Activated CD8-positive, alpha-beta memory T cell treated with anti-CD3 and anti-CD28 coated beads, Interleukin-2, amount 50 U/mL, for 4 hours (primary cell): ENCODE results near the gene CLHC1.
"Not testable (repeated sequence)": the region's sequence is repeated elsewhere in the genome, so short reads cannot be mapped to it uniquely, and the experiment has no call there.

ENCODE experiments used
- DNase-seq: peaks from one replicate; pipeline ENCODE4 v3.0.0-alpha.2; 2020

Gene CLHC1

GRCh38 chr2:55231546-55232083, 478 bp downstream of the CLHC1 start:
- no peak for DNase-seq

- DNase-seq: no peak
Observed at GRCh38 chr2:55230551-55230950, 1.5 kb downstream of the CLHC1 start.

DNA sequence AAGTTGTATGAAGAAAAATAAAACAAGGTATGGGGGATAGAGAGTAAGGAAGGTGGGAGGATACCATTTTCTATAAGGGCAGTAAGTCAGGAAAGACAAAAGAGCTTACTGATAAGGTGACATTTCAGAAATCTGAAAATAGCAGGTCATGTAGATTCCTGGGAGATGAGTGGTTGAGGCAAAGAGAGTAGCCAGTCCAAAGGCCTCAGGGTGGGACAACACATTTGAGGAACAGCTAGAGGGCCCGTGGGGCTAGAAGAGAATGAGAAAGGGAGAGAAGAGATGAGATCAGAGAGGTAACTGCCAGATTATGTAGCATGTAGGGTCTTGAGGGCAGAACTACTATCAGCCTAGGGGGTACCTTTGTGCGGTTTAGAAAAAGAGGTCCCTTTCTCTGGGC, 2.9 kb downstream of the CLHC1 start:
- DNase-seq: no peak

DNA sequence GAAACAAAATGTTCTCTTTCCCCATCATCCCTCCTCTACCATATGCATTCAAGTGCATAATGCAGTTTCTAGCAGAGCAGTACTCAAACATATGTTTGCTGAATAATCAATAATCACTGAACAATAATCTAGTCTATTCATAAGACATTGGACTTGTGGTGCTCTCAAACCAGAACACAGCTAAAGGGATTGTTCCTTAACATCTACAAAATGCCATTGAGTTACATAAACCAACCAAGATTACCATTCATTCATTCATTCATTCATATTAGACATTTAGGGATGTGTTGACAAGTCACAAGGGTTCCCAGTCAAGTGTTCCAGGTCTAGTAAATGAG, 3.9 kb downstream of the CLHC1 start:
- no peak for DNase-seq

DNA sequence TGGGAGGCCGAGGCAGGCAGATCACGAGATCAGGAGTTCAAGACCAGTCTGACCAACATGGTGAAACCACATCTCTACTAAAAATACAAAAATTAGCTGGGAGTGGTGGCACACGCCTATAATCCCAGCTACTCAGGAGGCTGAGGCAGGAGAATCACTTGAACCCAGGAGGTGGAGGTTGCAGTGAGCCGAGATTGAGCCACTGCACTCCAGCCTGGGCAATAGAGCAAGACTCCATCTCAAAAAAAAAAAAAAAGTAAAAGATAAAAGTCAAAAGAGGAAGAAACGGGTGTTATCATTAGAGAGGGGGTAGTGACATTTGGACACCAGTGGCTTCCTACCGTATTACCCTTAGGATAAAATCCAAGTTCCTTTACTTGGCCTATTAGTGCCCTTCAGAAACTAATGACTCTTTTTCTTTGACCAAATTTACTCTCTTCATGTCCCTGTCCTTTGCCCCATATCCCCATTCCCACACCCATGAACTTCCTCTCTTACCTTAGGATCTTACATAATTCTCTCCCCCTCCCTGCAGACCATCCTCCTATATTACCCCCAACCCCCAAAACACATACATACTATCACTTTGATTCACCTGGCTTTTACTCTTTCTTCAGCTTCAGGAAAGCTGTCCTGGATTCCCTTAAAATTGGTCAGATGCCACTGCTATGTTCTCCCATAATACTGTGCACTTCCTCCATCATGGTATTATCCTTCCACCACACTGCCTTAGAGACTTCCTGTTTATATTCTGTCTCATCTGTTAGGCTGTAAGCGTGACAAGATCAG, 4.5 kb downstream of the CLHC1 start:
- not testable (repeated sequence) for DNase-seq

DNA sequence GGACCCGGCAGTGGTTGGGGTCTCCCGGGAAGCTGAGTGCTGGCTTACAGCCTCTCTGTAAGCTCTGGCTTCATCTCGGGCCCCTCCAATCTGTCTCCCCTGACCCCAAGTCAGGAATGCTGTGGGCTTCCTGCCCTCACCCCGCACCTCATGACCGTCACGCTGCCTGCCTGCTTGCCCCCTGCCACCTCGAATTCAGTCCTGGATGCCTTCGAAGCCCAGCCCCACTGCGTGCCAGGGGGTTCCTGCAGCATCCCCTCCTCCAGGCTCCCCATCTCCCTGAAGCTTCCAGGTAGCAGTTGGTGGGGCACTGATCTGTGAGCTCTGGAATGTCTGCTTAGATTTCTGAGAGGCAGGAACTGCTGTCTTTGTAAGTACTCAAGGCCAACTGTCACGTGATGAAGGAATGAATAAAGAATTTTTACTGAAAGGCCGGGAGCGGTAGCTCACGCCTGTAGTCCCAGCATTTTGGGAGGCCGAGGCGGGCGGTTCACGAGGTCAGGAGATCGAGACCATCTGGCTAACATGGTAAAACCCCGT, 6.5 kb downstream of the CLHC1 start:
- DNase-seq: no peak

DNA sequence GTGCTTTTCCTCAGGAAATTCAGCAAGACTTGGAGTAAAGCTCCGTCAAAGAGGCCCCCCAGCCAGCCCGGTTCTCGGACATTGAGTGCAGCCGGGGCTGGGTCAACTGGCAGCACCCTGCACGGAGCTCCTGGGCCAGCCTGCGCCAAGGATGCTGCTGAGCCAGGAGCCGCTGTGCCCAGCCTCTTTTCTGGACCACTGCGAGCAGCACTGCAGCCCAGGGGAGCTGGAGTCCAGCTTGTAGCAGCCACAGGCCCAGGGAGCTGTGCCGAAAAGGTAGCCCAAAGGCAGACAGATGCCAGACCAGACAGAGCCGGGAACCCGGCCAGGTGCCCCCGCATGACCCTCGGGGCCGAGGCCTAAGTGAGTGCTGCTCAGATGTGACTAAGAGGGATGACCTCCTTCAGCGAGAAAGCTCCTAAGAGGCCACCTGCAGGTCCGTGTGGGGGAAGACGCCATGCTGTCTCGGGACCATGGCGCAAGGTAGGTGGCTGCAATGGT, 7.3 kb downstream of the CLHC1 start:
- DNase-seq: no peak

- DNase-seq: no peak
Observed at GRCh38 chr2:55223958-55224760, 7.9 kb downstream of the CLHC1 start.

- no peak for DNase-seq
Observed at GRCh38 chr2:55213822-55214221, 18.3 kb downstream of the CLHC1 start.

GRCh38 chr2:55204950-55205349, 27.1 kb downstream of the CLHC1 start:
- no peak for DNase-seq

GRCh38 chr2:55204536-55204935, 27.6 kb downstream of the CLHC1 start:
- DNase-seq: no peak

DNA sequence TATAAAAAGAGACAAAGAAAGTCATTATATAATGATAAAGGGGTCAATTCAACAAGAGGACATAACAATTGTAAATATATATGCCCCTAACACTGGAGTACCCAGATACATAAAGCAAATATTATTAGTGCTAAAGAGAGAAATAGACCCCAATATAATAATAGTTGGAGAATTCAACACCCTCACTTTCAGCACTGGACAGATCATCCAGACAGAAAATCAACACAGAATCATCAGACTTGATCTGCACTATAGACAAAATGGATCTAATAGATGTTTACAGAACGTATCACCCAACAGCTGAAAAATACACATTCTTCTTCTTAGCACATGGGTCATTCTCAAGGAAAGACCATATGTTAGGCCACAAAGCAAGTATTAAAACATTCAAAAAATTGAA, 31.7 kb downstream of the CLHC1 start:
- no peak for DNase-seq

DNA sequence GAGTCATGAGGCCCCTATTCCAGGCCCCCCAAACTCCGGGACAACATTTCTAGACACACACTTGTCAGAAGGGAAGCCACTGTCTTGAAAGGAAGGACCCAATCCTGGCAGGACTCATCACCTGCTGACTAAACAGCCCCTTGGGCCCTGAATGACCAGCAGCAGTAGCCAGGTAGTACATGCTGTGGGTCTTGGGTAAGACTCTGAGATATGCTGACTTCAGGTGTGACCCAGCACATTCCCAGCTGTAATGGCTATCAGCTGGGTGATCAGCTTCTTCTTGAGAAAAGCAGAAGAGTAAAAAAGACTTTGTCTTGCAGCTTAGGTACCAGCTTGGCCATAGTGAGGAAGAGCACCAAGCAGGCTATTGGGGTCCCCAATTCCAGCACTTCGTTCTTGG, 35.6 kb downstream of the CLHC1 start:
- DNase-seq: no peak

DNA sequence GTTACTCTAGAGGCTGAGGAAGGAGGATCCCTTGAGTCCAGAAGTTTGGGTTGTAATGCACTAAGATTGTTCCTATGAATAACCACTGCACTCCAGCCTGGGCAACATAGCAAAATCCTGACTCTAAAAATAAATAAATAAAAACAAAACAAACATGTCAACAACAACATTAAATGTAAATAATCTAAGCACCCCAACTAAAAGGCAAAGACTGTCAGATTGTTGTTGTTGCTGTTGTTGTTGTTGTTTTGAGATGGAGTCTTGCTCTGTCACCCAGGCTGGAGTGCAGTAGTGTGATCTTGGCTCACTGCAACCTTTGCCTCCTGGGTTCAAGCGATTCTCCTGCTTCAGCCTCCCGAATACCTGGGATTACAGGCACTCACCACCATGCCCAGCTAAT, 40.2 kb downstream of the CLHC1 start:
- DNase-seq: not testable (repeated sequence)

DNA sequence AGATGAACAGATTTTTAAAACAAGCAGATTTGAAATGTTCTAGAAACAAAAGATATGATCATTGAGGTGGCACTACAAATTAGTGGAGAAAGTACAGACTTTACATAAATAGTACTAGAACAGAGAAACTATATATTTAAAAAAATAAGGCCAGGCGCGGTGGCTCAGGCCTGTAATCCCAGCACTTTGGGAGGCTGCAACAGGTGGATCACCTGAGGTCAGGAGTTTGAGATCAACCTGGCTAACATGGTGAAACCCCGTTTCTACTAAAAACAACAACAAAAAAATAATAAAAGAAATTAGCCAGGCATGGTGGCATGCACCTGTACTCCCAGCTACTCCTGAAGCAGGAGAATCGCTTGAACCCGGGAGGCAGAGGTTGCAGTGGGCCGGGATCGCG, 45.3 kb downstream of the CLHC1 start:
- DNase-seq: not testable (repeated sequence)

- DNase-seq: no peak
Observed at GRCh38 chr2:55180374-55180773, 51.7 kb downstream of the CLHC1 start.

- no peak for DNase-seq
Observed at GRCh38 chr2:55176094-55176415, 56.0 kb downstream of the CLHC1 start.

- no peak for DNase-seq
Observed at GRCh38 chr2:55175254-55176093, 56.6 kb downstream of the CLHC1 start.

DNA sequence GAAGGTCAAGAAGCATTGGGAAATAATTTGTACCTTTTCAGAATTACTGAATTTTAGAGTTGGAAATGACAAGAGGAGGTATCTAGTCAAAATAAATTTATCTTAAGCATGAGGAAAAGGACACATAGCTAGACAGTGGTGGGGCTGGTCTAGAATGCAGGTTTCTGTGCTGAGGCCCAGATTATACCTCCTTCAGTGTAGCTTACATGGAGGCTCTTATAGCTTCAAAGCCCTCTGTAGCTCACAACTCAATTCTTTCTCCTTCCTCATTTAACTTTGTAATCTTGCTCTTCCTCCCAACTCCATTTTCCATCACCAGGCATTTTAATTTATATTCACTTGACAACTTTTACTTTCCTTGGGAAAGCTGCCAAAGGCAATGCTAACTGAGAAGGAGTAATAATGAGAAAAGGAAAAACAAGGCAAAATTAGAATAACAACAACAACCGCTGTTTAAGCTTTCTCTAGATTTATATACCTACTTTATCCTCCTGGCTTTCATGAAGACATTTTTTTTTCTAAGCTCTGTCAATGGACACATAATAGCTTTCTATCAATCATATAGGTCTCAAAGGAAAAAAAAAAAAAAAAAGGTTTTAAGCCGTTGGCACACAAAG, 58.5 kb downstream of the CLHC1 start:
- no peak for DNase-seq

GRCh38 chr2:55169915-55170314, 62.2 kb downstream of the CLHC1 start:
- DNase-seq: no peak

GRCh38 chr2:55169359-55169758, 62.7 kb downstream of the CLHC1 start:
- DNase-seq: no peak
